ENCODE data around the gene PRKG1.

PRKG1 gene

GRCh38 chr10:51838471-51838870 lies 764.2 kb downstream of the PRKG1 start:
- TF ChIP-seq TEAD4 (IDR thresholded peaks at IDR 0.05), result no peak
- TF ChIP-seq, protein P1, sequence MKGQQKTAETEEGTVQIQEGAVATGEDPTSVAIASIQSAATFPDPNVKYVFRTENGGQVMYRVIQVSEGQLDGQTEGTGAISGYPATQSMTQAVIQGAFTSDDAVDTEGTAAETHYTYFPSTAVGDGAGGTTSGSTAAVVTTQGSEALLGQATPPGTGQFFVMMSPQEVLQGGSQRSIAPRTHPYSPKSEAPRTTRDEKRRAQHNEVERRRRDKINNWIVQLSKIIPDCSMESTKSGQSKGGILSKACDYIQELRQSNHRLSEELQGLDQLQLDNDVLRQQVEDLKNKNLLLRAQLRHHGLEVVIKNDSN (IDR thresholded peaks at IDR 0.05), result no peak
- TF ChIP-seq CREB1 (IDR thresholded peaks at IDR 0.05; ENCODE audit: low read depth), result no peak
- no peak for TF ChIP-seq RAD21 (IDR thresholded peaks at IDR 0.05; ENCODE audit: low read depth)
- TF ChIP-seq, protein P2, sequence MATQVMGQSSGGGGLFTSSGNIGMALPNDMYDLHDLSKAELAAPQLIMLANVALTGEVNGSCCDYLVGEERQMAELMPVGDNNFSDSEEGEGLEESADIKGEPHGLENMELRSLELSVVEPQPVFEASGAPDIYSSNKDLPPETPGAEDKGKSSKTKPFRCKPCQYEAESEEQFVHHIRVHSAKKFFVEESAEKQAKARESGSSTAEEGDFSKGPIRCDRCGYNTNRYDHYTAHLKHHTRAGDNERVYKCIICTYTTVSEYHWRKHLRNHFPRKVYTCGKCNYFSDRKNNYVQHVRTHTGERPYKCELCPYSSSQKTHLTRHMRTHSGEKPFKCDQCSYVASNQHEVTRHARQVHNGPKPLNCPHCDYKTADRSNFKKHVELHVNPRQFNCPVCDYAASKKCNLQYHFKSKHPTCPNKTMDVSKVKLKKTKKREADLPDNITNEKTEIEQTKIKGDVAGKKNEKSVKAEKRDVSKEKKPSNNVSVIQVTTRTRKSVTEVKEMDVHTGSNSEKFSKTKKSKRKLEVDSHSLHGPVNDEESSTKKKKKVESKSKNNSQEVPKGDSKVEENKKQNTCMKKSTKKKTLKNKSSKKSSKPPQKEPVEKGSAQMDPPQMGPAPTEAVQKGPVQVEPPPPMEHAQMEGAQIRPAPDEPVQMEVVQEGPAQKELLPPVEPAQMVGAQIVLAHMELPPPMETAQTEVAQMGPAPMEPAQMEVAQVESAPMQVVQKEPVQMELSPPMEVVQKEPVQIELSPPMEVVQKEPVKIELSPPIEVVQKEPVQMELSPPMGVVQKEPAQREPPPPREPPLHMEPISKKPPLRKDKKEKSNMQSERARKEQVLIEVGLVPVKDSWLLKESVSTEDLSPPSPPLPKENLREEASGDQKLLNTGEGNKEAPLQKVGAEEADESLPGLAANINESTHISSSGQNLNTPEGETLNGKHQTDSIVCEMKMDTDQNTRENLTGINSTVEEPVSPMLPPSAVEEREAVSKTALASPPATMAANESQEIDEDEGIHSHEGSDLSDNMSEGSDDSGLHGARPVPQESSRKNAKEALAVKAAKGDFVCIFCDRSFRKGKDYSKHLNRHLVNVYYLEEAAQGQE (IDR thresholded peaks at IDR 0.05; ENCODE audit: low read depth), result no peak

DNA sequence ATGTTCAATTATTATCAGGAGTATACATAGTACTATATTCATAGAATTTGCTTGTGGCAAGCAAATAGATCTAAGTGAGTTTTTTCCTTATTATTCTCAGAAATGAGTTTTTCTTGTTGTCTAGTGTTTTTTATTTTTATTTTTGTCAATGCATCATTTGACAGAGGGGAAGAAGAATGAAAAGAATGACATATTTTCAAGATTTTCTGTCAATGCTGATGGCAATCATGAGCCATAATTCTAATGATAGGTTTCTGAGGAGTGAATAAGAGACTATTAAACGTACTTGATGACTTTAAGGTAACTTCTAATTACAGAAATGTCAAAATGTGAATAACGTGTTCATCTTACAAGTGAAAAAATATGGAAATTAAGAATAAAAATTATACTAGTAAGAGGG lies 769.7 kb downstream of the PRKG1 start:
- no peak for TF ChIP-seq ZBTB7A (IDR thresholded peaks at IDR 0.05; ENCODE audit: low read depth)
- no peak for TF ChIP-seq TAF1 (IDR thresholded peaks at IDR 0.05; ENCODE audit: low read depth)
- TF ChIP-seq, protein P1 (IDR thresholded peaks at IDR 0.05), result no peak
- no peak for TF ChIP-seq RAD21 (IDR thresholded peaks at IDR 0.05; ENCODE audit: low read depth)
- TF ChIP-seq NFIC (IDR thresholded peaks at IDR 0.05), result no peak
- TF ChIP-seq FOXM1 (IDR thresholded peaks at IDR 0.05; ENCODE audit: borderline replicate concordance, low read depth), result no peak
- TF ChIP-seq, protein P3, sequence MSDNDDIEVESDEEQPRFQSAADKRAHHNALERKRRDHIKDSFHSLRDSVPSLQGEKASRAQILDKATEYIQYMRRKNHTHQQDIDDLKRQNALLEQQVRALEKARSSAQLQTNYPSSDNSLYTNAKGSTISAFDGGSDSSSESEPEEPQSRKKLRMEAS (IDR thresholded peaks at IDR 0.05), result no peak
- TF ChIP-seq TCF12 (IDR thresholded peaks at IDR 0.05; ENCODE audit: low read depth), result no peak
- TF ChIP-seq, protein P2 (IDR thresholded peaks at IDR 0.05; ENCODE audit: low read depth), result no peak
- no peak for TF ChIP-seq TEAD4 (IDR thresholded peaks at IDR 0.05)
- TF ChIP-seq CREB1 (IDR thresholded peaks at IDR 0.05; ENCODE audit: low read depth), result no peak
- TF ChIP-seq EP300 (IDR thresholded peaks at IDR 0.05; ENCODE audit: borderline replicate concordance), result no peak
- TF ChIP-seq CEBPB (IDR thresholded peaks at IDR 0.05), result no peak
- TF ChIP-seq EGR1 (IDR thresholded peaks at IDR 0.05), result no peak

DNA sequence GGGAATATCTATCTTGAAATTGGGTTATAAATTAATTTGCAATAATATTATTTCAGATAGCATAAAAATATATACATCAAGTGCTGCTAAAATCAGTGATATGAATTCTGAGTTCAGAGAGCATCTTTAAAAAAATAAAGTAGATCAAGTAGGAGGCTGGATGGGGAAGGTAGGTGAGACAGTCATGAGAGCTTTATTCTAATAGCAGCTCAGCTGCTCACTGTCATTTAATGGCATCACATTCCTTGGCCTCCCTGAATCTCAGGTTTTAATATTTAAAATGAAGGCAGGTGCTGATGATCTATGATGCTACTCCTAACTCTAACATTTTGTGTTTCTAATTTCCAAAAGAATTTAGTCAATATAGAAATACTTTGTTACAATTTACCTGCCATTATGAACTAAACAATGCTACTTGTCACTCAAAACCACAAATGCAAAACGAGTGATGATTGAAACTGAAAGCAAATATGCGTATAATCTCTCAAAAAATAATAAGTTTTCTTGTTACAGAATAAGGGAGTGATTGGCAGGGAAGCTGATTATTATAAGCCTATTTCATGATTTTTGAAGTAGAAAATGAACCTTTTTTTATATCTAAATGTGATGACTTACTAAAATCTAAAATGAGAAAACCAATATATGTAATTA lies 772.7 kb downstream of the PRKG1 start:
- TF ChIP-seq, protein P1 (IDR thresholded peaks at IDR 0.05), result no peak
- TF ChIP-seq TCF12 (IDR thresholded peaks at IDR 0.05; ENCODE audit: low read depth), result no peak
- TF ChIP-seq CEBPB (IDR thresholded peaks at IDR 0.05), result no peak
- no peak for TF ChIP-seq NFIC (IDR thresholded peaks at IDR 0.05)
- no peak for TF ChIP-seq EP300 (IDR thresholded peaks at IDR 0.05; ENCODE audit: borderline replicate concordance)
- no peak for TF ChIP-seq FOXM1 (IDR thresholded peaks at IDR 0.05; ENCODE audit: borderline replicate concordance, low read depth)
- TF ChIP-seq, protein P3 (IDR thresholded peaks at IDR 0.05), result no peak
- TF ChIP-seq RAD21 (IDR thresholded peaks at IDR 0.05; ENCODE audit: low read depth), result no peak
- TF ChIP-seq YY1 (IDR thresholded peaks at IDR 0.05; ENCODE audit: low read depth), result no peak
- no peak for TF ChIP-seq CREB1 (IDR thresholded peaks at IDR 0.05; ENCODE audit: low read depth)
- TF ChIP-seq TEAD4 (IDR thresholded peaks at IDR 0.05), result no peak
- TF ChIP-seq, protein P2 (IDR thresholded peaks at IDR 0.05; ENCODE audit: low read depth), result no peak
- TF ChIP-seq EGR1 (IDR thresholded peaks at IDR 0.05), result no peak
- no peak for TF ChIP-seq TAF1 (IDR thresholded peaks at IDR 0.05; ENCODE audit: low read depth)
- TF ChIP-seq ZBTB7A (IDR thresholded peaks at IDR 0.05; ENCODE audit: low read depth), result no peak

GRCh38 chr10:51852297-51852696 lies 778.0 kb downstream of the PRKG1 start:
- no peak for TF ChIP-seq RAD21 (IDR thresholded peaks at IDR 0.05; ENCODE audit: low read depth)

Measured in Ishikawa (cell line).